Measurements from ENCODE around the gene LRP1. TPM values are rescaled to one million over a fixed set of nuclear protein-coding genes. Genes with fewer than 3 reads are reported as not detected.

Gene LRP1
- total RNA-seq, 1 experiment from 2014 or later = 14.7 TPM

GRCh38 chr12:57153415-57153997 lies 25.2 kb downstream of the LRP1 start:
- Histone ChIP-seq H3K9ac (ENCODE audit: low read length) (no peak overlapping the region), H3K4me2 (ENCODE audit: low read length) (no peak overlapping the region), H3F3A (ENCODE audit: low read length, unreplicated experiment) (no peaks in the 10 kb centered on the region), H3K9me2 (replicated peaks; ENCODE audit: low read length) (no peaks in the 10 kb centered on the region), H4K20me1 (ENCODE audit: low read length) (no peaks in the 10 kb centered on the region), H3K27ac (ENCODE audit: low read length) (peak overlapping the region; percentile 83; the same call in 1 of the 2 replicates), H3K9me3 (ENCODE audit: low read length) (no peaks in the 10 kb centered on the region), H3K27me3 (ENCODE audit: low read length) (no peaks in the 10 kb centered on the region), H3K79me2 (ENCODE audit: low read length) (no peaks in the 10 kb centered on the region), H3K4me1 (ENCODE audit: insufficient read depth, low read length) (peaks cover 22% of the 10 kb centered on the region), H3K36me3 (ENCODE audit: low read depth, low read length) (no peaks in the 10 kb centered on the region), H2AFZ (ENCODE audit: low read length) (no peak overlapping the region), H3K4me3 (ENCODE audit: low read length) (no peak overlapping the region)
- TF ChIP-seq EZH2 (IDR thresholded peaks at IDR 0.05; ENCODE audit: low read length, unreplicated experiment) (no peak), EZH2phosphoT487 (IDR thresholded peaks at IDR 0.05; ENCODE audit: borderline replicate concordance, low read length) (no peak)
- TF ChIP-seq, protein P1, sequence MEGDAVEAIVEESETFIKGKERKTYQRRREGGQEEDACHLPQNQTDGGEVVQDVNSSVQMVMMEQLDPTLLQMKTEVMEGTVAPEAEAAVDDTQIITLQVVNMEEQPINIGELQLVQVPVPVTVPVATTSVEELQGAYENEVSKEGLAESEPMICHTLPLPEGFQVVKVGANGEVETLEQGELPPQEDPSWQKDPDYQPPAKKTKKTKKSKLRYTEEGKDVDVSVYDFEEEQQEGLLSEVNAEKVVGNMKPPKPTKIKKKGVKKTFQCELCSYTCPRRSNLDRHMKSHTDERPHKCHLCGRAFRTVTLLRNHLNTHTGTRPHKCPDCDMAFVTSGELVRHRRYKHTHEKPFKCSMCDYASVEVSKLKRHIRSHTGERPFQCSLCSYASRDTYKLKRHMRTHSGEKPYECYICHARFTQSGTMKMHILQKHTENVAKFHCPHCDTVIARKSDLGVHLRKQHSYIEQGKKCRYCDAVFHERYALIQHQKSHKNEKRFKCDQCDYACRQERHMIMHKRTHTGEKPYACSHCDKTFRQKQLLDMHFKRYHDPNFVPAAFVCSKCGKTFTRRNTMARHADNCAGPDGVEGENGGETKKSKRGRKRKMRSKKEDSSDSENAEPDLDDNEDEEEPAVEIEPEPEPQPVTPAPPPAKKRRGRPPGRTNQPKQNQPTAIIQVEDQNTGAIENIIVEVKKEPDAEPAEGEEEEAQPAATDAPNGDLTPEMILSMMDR (conservative IDR thresholded peaks at IDR 0.05; ENCODE audit: low read depth, low read length) = no peak
- ChIA-PET POLR2A (ENCODE audit: unreplicated experiment) (no interaction called here), CTCF (no interaction called here)
- no peak for ATAC-seq
- intact Hi-C loops (cut with micrococcal nuclease) = loop anchor here (2.0 kb wide), 1 partner anchor 27 kb away; no protein-coding TSS in a partner anchor
- BruUV-seq (replicated peaks) = no TSS peak
- DNase-seq = no peak

- Histone ChIP-seq H3K9ac (ENCODE audit: low read length) (no peak overlapping the region), H3K36me3 (ENCODE audit: low read depth, low read length) (no peaks in the 10 kb centered on the region), H3K4me2 (ENCODE audit: low read length) (no peak overlapping the region), H2AFZ (ENCODE audit: low read length) (no peak overlapping the region), H3K79me2 (ENCODE audit: low read length) (no peaks in the 10 kb centered on the region), H3K9me3 (ENCODE audit: low read length) (no peaks in the 10 kb centered on the region), H3F3A (ENCODE audit: low read length, unreplicated experiment) (no peaks in the 10 kb centered on the region), H3K4me1 (ENCODE audit: insufficient read depth, low read length) (peaks cover 20% of the 10 kb centered on the region), H3K27me3 (ENCODE audit: low read length) (no peaks in the 10 kb centered on the region), H3K4me3 (ENCODE audit: low read length) (no peak overlapping the region), H3K9me2 (replicated peaks; ENCODE audit: low read length) (no peaks in the 10 kb centered on the region), H4K20me1 (ENCODE audit: low read length) (no peaks in the 10 kb centered on the region), H3K27ac (ENCODE audit: low read length) (no peak overlapping the region)
- ATAC-seq = no peak
- BruUV-seq (replicated peaks) = no TSS peak
- TF ChIP-seq EZH2phosphoT487 (IDR thresholded peaks at IDR 0.05; ENCODE audit: borderline replicate concordance, low read length) (no peak), EZH2 (IDR thresholded peaks at IDR 0.05; ENCODE audit: low read length, unreplicated experiment) (no peak)
- TF ChIP-seq, protein P1 (conservative IDR thresholded peaks at IDR 0.05; ENCODE audit: low read depth, low read length) = no peak
- intact Hi-C loops (cut with micrococcal nuclease) = no loop called here
- CTCF ChIA-PET = no interaction called here
- DNase-seq = no peak
- POLR2A ChIA-PET (ENCODE audit: unreplicated experiment) = no interaction called here
These were observed 25.8 kb downstream of the LRP1 start for GRCh38 chr12:57154076-57154475.

DNA sequence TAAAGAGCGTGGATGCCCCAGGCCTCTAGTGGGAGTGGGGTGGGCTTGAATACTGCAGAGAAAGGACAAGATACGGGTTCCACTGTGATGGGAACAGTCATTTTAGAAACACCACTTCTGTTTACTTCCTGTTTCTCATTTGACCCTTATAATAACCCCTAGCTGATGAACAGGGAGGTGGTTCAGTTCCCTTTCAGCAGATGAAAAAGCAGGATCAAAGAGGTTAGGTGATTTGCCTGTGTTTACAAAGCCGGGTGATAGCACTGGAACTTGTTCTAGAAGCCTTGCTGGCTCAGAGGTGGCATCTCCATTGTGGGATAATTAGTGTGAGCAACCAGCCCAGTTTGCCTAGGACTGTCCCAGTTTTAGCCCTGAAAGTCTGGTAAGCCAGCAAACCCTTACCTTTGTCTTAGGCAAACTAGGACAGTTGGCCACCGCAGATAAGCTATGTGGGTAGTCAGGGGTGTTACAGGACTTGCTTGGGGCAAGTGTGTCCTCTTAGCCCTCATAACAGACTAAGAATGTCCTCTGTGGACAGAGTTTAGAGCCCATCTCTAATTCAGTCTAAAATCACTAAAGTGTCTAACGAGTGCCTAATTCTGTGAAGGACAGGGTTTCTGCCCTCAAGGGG lies 26.6 kb downstream of the LRP1 start:
- H3K9me3 ChIP-seq (ENCODE audit: low read length) = no peaks in the 10 kb centered on the region
- DNase-seq (no peak), ATAC-seq (no peak)
- BruUV-seq (replicated peaks) = no TSS peak
- H3K4me1 ChIP-seq (ENCODE audit: insufficient read depth, low read length) = peaks cover 20% of the 10 kb centered on the region
- H3K9ac ChIP-seq (ENCODE audit: low read length) = no peak overlapping the region
- ChIA-PET POLR2A (ENCODE audit: unreplicated experiment) (no interaction called here), CTCF (no interaction called here)
- no peaks in the 10 kb centered on the region for H3K79me2 ChIP-seq (ENCODE audit: low read length)
- no peaks in the 10 kb centered on the region for H3F3A ChIP-seq (ENCODE audit: low read length, unreplicated experiment)
- H3K4me2 ChIP-seq (ENCODE audit: low read length) = no peak overlapping the region
- no peaks in the 10 kb centered on the region for H3K9me2 ChIP-seq (replicated peaks; ENCODE audit: low read length)
- H3K27ac ChIP-seq (ENCODE audit: low read length) = no peak overlapping the region
- no peaks in the 10 kb centered on the region for H3K36me3 ChIP-seq (ENCODE audit: low read depth, low read length)
- H2AFZ ChIP-seq (ENCODE audit: low read length) = no peak overlapping the region
- no peak overlapping the region for H3K4me3 ChIP-seq (ENCODE audit: low read length)
- TF ChIP-seq, protein P1 (conservative IDR thresholded peaks at IDR 0.05; ENCODE audit: low read depth, low read length) = no peak
- TF ChIP-seq EZH2 (IDR thresholded peaks at IDR 0.05; ENCODE audit: low read length, unreplicated experiment) = no peak
- TF ChIP-seq EZH2phosphoT487 (IDR thresholded peaks at IDR 0.05; ENCODE audit: borderline replicate concordance, low read length) = no peak
- intact Hi-C loops (cut with micrococcal nuclease) = no loop called here
- H3K27me3 ChIP-seq (ENCODE audit: low read length) = no peaks in the 10 kb centered on the region
- no peaks in the 10 kb centered on the region for H4K20me1 ChIP-seq (ENCODE audit: low read length)
